ENCODE measurements around the gene NEU2.
A peak's percentile ranks its signal among the peaks of the same experiment; 100 is the strongest.
"Not testable (repeated sequence)": the region's sequence is repeated elsewhere in the genome, so short reads cannot be mapped to it uniquely, and the experiment has no call there.

Gene NEU2

GRCh38 chr2:233039846-233040530 lies 7.5 kb downstream of the NEU2 start:
- no peak overlapping the region for H3K27ac ChIP-seq (ENCODE audit: low read length)
- H3K9me3 ChIP-seq (ENCODE audit: insufficient read depth, low read depth, low read length), result peaks cover 5% of the 10 kb centered on the region; the same call in 1 of the 2 replicates
- H3K4me3 ChIP-seq (ENCODE audit: low read length), result no peak overlapping the region
- no peak overlapping the region for H3K9ac ChIP-seq (ENCODE audit: low read depth, low read length)
- H3K36me3 ChIP-seq (ENCODE audit: insufficient read depth, low read depth, low read length), result no peaks in the 10 kb centered on the region
- no peaks in the 10 kb centered on the region for H3K4me1 ChIP-seq (ENCODE audit: insufficient read depth, low read length)
- no peaks in the 10 kb centered on the region for H3K27me3 ChIP-seq (ENCODE audit: insufficient read depth, low read length)

- Histone ChIP-seq H3K9me3 (ENCODE audit: insufficient read depth, low read depth, low read length) (peaks cover 3% of the 10 kb centered on the region; the same call in 1 of the 2 replicates), H3K4me3 (ENCODE audit: low read length) (no peak overlapping the region), H3K36me3 (ENCODE audit: insufficient read depth, low read depth, low read length) (no peaks in the 10 kb centered on the region), H3K9ac (ENCODE audit: low read depth, low read length) (no peak overlapping the region), H3K27me3 (ENCODE audit: insufficient read depth, low read length) (no peaks in the 10 kb centered on the region), H3K4me1 (ENCODE audit: insufficient read depth, low read length) (no peaks in the 10 kb centered on the region), H3K27ac (ENCODE audit: low read length) (no peak overlapping the region)
Observed at GRCh38 chr2:233040571-233040970, 8.1 kb downstream of the NEU2 start.

GRCh38 chr2:233041722-233042323 lies 9.4 kb downstream of the NEU2 start:
- no peaks in the 10 kb centered on the region for H3K36me3 ChIP-seq (ENCODE audit: insufficient read depth, low read depth, low read length)
- no peak overlapping the region for H3K4me3 ChIP-seq (ENCODE audit: low read length)
- H3K9me3 ChIP-seq (ENCODE audit: insufficient read depth, low read depth, low read length), result no peaks in the 10 kb centered on the region
- H3K4me1 ChIP-seq (ENCODE audit: insufficient read depth, low read length), result no peaks in the 10 kb centered on the region
- H3K9ac ChIP-seq (ENCODE audit: low read depth, low read length), result no peak overlapping the region
- no peak overlapping the region for H3K27ac ChIP-seq (ENCODE audit: low read length)
- no peaks in the 10 kb centered on the region for H3K27me3 ChIP-seq (ENCODE audit: insufficient read depth, low read length)

- Histone ChIP-seq H3K27me3 (ENCODE audit: insufficient read depth, low read length) (no peaks in the 10 kb centered on the region), H3K9ac (ENCODE audit: low read depth, low read length) (no peak overlapping the region), H3K36me3 (ENCODE audit: insufficient read depth, low read depth, low read length) (no peaks in the 10 kb centered on the region), H3K27ac (ENCODE audit: low read length) (no peak overlapping the region), H3K4me1 (ENCODE audit: insufficient read depth, low read length) (no peaks in the 10 kb centered on the region), H3K4me3 (ENCODE audit: low read length) (no peak overlapping the region), H3K9me3 (ENCODE audit: insufficient read depth, low read depth, low read length) (no peaks in the 10 kb centered on the region)
Observed at GRCh38 chr2:233042549-233042948, 10.1 kb downstream of the NEU2 start.

GRCh38 chr2:233044974-233045605 lies 12.6 kb downstream of the NEU2 start:
- Histone ChIP-seq H3K27me3 (ENCODE audit: insufficient read depth, low read length) (no peaks in the 10 kb centered on the region; the same call in 1 of the 2 replicates), H3K27ac (ENCODE audit: low read length) (no peak overlapping the region), H3K36me3 (ENCODE audit: insufficient read depth, low read depth, low read length) (no peaks in the 10 kb centered on the region), H3K4me1 (ENCODE audit: insufficient read depth, low read length) (peaks cover 5% of the 10 kb centered on the region), H3K9ac (ENCODE audit: low read depth, low read length) (no peak overlapping the region), H3K4me3 (ENCODE audit: low read length) (no peak overlapping the region), H3K9me3 (ENCODE audit: insufficient read depth, low read depth, low read length) (no peaks in the 10 kb centered on the region)

GRCh38 chr2:233047206-233047605 lies 14.7 kb downstream of the NEU2 start:
- peaks cover 16% of the 10 kb centered on the region for H3K4me1 ChIP-seq (ENCODE audit: insufficient read depth, low read length)
- H3K27me3 ChIP-seq (ENCODE audit: insufficient read depth, low read length), result no peaks in the 10 kb centered on the region; the same call in 1 of the 2 replicates
- no peak overlapping the region for H3K9ac ChIP-seq (ENCODE audit: low read depth, low read length)
- no peaks in the 10 kb centered on the region for H3K9me3 ChIP-seq (ENCODE audit: insufficient read depth, low read depth, low read length)
- no peak overlapping the region for H3K4me3 ChIP-seq (ENCODE audit: low read length)
- no peak overlapping the region for H3K27ac ChIP-seq (ENCODE audit: low read length)
- no peaks in the 10 kb centered on the region for H3K36me3 ChIP-seq (ENCODE audit: insufficient read depth, low read depth, low read length)

GRCh38 chr2:233047667-233048066 lies 15.2 kb downstream of the NEU2 start:
- Histone ChIP-seq H3K27me3 (ENCODE audit: insufficient read depth, low read length) (no peaks in the 10 kb centered on the region; the same call in 1 of the 2 replicates), H3K4me1 (ENCODE audit: insufficient read depth, low read length) (peaks cover 19% of the 10 kb centered on the region), H3K9ac (ENCODE audit: low read depth, low read length) (no peak overlapping the region), H3K36me3 (ENCODE audit: insufficient read depth, low read depth, low read length) (no peaks in the 10 kb centered on the region), H3K9me3 (ENCODE audit: insufficient read depth, low read depth, low read length) (no peaks in the 10 kb centered on the region), H3K4me3 (ENCODE audit: low read length) (no peak overlapping the region), H3K27ac (ENCODE audit: low read length) (no peak overlapping the region)

GRCh38 chr2:233048569-233049193 lies 16.2 kb downstream of the NEU2 start:
- Histone ChIP-seq H3K9ac (ENCODE audit: low read depth, low read length) (no peak overlapping the region), H3K4me3 (ENCODE audit: low read length) (no peak overlapping the region), H3K36me3 (ENCODE audit: insufficient read depth, low read depth, low read length) (no peaks in the 10 kb centered on the region), H3K9me3 (ENCODE audit: insufficient read depth, low read depth, low read length) (no peaks in the 10 kb centered on the region), H3K4me1 (ENCODE audit: insufficient read depth, low read length) (peaks cover 19% of the 10 kb centered on the region), H3K27me3 (ENCODE audit: insufficient read depth, low read length) (peaks cover 6% of the 10 kb centered on the region; the same call in 1 of the 2 replicates), H3K27ac (ENCODE audit: low read length) (no peak overlapping the region)

GRCh38 chr2:233049194-233049761 lies 16.8 kb downstream of the NEU2 start:
- Histone ChIP-seq H3K4me3 (ENCODE audit: low read length) (no peak overlapping the region), H3K9me3 (ENCODE audit: insufficient read depth, low read depth, low read length) (no peaks in the 10 kb centered on the region), H3K27ac (ENCODE audit: low read length) (no peak overlapping the region), H3K36me3 (ENCODE audit: insufficient read depth, low read depth, low read length) (no peaks in the 10 kb centered on the region), H3K4me1 (ENCODE audit: insufficient read depth, low read length) (peaks cover 19% of the 10 kb centered on the region), H3K9ac (ENCODE audit: low read depth, low read length) (no peak overlapping the region), H3K27me3 (ENCODE audit: insufficient read depth, low read length) (peaks cover 8% of the 10 kb centered on the region)

GRCh38 chr2:233051241-233052149 lies 19.0 kb downstream of the NEU2 start:
- Histone ChIP-seq H3K27me3 (ENCODE audit: insufficient read depth, low read length) (peaks cover 16% of the 10 kb centered on the region), H3K27ac (ENCODE audit: low read length) (peak overlapping the region; percentile 99), H3K4me3 (ENCODE audit: low read length) (peak overlapping the region; percentile 83), H3K9me3 (ENCODE audit: insufficient read depth, low read depth, low read length) (no peaks in the 10 kb centered on the region), H3K4me1 (ENCODE audit: insufficient read depth, low read length) (peaks cover 19% of the 10 kb centered on the region), H3K36me3 (ENCODE audit: insufficient read depth, low read depth, low read length) (no peaks in the 10 kb centered on the region), H3K9ac (ENCODE audit: low read depth, low read length) (peak overlapping the region; percentile 89; the same call in 1 of the 2 replicates)

- H3K9me3 ChIP-seq (ENCODE audit: insufficient read depth, low read depth, low read length); H3K36me3 ChIP-seq (ENCODE audit: insufficient read depth, low read depth, low read length): not testable (repeated sequence)
- Histone ChIP-seq H3K4me1 (ENCODE audit: insufficient read depth, low read length) (peaks cover 19% of the 10 kb centered on the region), H3K27ac (ENCODE audit: low read length) (peak overlapping the region; percentile 99), H3K4me3 (ENCODE audit: low read length) (peak overlapping the region; percentile 83; the same call in 1 of the 2 replicates), H3K9ac (ENCODE audit: low read depth, low read length) (peak overlapping the region; percentile 89; the same call in 1 of the 2 replicates), H3K27me3 (ENCODE audit: insufficient read depth, low read length) (peaks cover 16% of the 10 kb centered on the region)
Observed at GRCh38 chr2:233052517-233052916, 20.0 kb downstream of the NEU2 start.

Measured in iPS-20b (cell line).